Fibroblast of lung (primary cell): ENCODE results near the gene LRRK1. TPM values are rescaled to one million over a fixed set of nuclear protein-coding genes. Genes with fewer than 3 reads are reported as not detected.
A peak's percentile ranks its signal among the peaks of the same experiment; 100 is the strongest.

Experiments
- DNase-seq, 2 donors: peaks; one replicate each; pipeline versions ENCODE4 v3.0.0 to v3.0.0-alpha.2; 2010; ENCODE audit warnings: low read depth in 2 of 2
- H2AFZ ChIP-seq: 2 replicates; pipeline ENCODE4 v1.5.1; 2012; ENCODE audit warnings: low read length, control low read depth, inconsistent platforms
- H3K27ac ChIP-seq: 2 replicates; pipeline ENCODE4 v1.5.1; 2011; ENCODE audit warnings: low read length, control low read depth; ENCODE audit not compliant: insufficient read depth
- H3K27me3 ChIP-seq: 2 replicates; pipeline ENCODE4 v1.5.1; 2011; ENCODE audit warnings: mild to moderate bottlenecking, low read length; ENCODE audit not compliant: control insufficient read depth, insufficient read depth
- H3K36me3 ChIP-seq: 2 replicates; pipeline ENCODE4 v1.5.1; 2011; ENCODE audit warnings: low read length; ENCODE audit not compliant: control insufficient read depth, insufficient read depth
- H3K4me1 ChIP-seq: 2 replicates; pipeline ENCODE4 v1.5.1; 2011; ENCODE audit warnings: low read length; ENCODE audit not compliant: control insufficient read depth, insufficient read depth; ENCODE audit errors: extremely low read depth
- H3K4me2 ChIP-seq: 2 replicates; pipeline ENCODE4 v1.5.1; 2011; ENCODE audit warnings: low read length, control low read depth; ENCODE audit not compliant: insufficient read depth; ENCODE audit errors: extremely low read depth
- H3K4me3 ChIP-seq, 4 experiments: fragments of 200-600 bp in 1 of 4; sonication (generic) in 1 of 4; replicated peaks in 1 of 4; 2 replicates each; pipeline ENCODE4 v1.5.1; 2011 to 2016; ENCODE audit warnings: low read length in 4 of 4, low read depth in 3 of 4, mild to moderate bottlenecking in 3 of 4, control low read depth in 2 of 4, inconsistent platforms in 1 of 4, mixed read lengths in 1 of 4; ENCODE audit not compliant: insufficient read depth in 1 of 4; ENCODE audit errors: control extremely low read depth in 1 of 4
- H3K79me2 ChIP-seq: 2 replicates; pipeline ENCODE4 v1.5.1; 2012; ENCODE audit warnings: mild to moderate bottlenecking, low read length, inconsistent platforms; ENCODE audit not compliant: control insufficient read depth, insufficient read depth
- H3K9ac ChIP-seq: 2 replicates; pipeline ENCODE4 v1.5.1; 2011; ENCODE audit warnings: mild to moderate bottlenecking, low read length, control low read depth; ENCODE audit not compliant: insufficient read depth
- H3K9me3 ChIP-seq: 2 replicates; pipeline ENCODE4 v1.5.1; 2012; ENCODE audit warnings: low read depth, low read length; ENCODE audit not compliant: control insufficient read depth, insufficient read depth
- H4K20me1 ChIP-seq: 2 replicates; pipeline ENCODE4 v1.5.1; 2011; ENCODE audit warnings: low read length; ENCODE audit not compliant: control insufficient read depth, insufficient read depth; ENCODE audit errors: extremely low read depth
- EZH2 ChIP-seq: IDR thresholded peaks from 2 replicates; pipeline ENCODE4 v1.5.1; 2012; ENCODE audit warnings: low read length, control low read depth, mild to moderate bottlenecking; ENCODE audit errors: missing control alignments
- polyA plus RNA-seq, 2 donors: library from polyadenylated mRNA; depleted of rRNA in 1 of 2; stranded (reverse) in 1 of 2; unstranded in 1 of 2; fragments of >200 nt; gene quantifications; 2 replicates each; pipeline ENCODE4 v1.2.1, GENCODE V29; 2011 to 2012; ENCODE audit warnings: missing spikeins in 1 of 2
- total RNA-seq: library from RNA; depleted of rRNA; stranded (reverse); fragments of >200 nt; gene quantifications from 2 replicates; pipeline ENCODE4 v1.2.1, GENCODE V29; 2014
- TF ChIP-seq, protein P1 (sequence below), 2 donors: IDR thresholded peaks in 1 of 2; conservative IDR thresholded peaks in 1 of 2; 1 replicate in 1 of 2; 2 replicates in 1 of 2; pipeline ENCODE4 v1.5.1; 2011 to 2012; ENCODE audit warnings: low read length in 2 of 2, control low read depth in 1 of 2, inconsistent platforms in 1 of 2, low read depth in 1 of 2, mild to moderate bottlenecking in 1 of 2

LRRK1 gene
- total and polyA plus RNA-seq, 2 donors (not counting 1 experiment from before 2014, with no cell fraction given), result 3.8 to 12.2 TPM

DNA sequence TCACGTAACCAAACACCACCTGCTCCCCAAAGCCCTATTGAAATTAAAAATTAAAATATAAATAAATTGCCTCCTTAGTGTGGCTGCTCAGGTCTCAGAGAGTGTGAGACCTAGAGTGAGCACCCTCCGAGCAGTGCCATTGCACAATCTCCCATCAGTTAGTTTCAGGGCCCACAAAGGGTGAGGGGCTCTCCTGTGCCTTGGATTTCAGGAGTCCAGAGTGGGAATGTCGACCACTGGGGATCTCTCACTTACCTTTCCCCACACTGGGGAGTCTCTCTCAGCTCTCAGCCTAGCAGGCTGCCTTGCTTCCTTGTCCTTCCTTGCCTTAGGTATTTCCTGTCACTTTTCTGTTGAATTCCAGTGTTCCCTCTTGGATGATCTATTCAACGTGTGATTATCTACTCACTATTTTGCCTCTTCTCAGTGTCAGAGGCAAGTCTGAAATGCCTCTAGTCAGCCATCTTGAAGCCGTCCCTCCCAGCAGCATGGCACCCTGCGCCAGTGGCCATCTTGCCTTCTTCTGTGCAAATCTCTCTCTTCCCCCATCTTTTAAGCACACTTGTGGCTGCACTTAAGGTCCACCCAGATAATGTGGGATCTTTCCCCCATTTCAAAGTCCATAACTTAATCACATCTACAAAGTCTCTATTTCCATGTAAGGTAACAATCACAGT lies 119.3 kb downstream of the LRRK1 start:
- Histone ChIP-seq H3K4me3 (no peak overlapping the region), H3K9ac (no peak overlapping the region), H2AFZ (no peak overlapping the region), H3K27ac (no peak overlapping the region), H3K4me1 (no peaks in the 10 kb centered on the region), H4K20me1 (no peaks in the 10 kb centered on the region), H3K9me3 (no peaks in the 10 kb centered on the region), H3K36me3 (no peaks in the 10 kb centered on the region), H3K27me3 (no peaks in the 10 kb centered on the region), H3K79me2 (no peaks in the 10 kb centered on the region), H3K4me2 (no peak overlapping the region)
- TF ChIP-seq EZH2, result no peak
- TF ChIP-seq, protein P1, sequence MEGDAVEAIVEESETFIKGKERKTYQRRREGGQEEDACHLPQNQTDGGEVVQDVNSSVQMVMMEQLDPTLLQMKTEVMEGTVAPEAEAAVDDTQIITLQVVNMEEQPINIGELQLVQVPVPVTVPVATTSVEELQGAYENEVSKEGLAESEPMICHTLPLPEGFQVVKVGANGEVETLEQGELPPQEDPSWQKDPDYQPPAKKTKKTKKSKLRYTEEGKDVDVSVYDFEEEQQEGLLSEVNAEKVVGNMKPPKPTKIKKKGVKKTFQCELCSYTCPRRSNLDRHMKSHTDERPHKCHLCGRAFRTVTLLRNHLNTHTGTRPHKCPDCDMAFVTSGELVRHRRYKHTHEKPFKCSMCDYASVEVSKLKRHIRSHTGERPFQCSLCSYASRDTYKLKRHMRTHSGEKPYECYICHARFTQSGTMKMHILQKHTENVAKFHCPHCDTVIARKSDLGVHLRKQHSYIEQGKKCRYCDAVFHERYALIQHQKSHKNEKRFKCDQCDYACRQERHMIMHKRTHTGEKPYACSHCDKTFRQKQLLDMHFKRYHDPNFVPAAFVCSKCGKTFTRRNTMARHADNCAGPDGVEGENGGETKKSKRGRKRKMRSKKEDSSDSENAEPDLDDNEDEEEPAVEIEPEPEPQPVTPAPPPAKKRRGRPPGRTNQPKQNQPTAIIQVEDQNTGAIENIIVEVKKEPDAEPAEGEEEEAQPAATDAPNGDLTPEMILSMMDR (conservative IDR thresholded peaks at IDR 0.05 in 1 of 2, IDR thresholded peaks at IDR 0.05 in 1 of 2; ENCODE audit: low read depth in 1 of 2, low read length in 2 of 2), result no peak
- no peak for DNase-seq

- TF ChIP-seq EZH2, result no peak
- TF ChIP-seq, protein P1 (conservative IDR thresholded peaks at IDR 0.05 in 1 of 2, IDR thresholded peaks at IDR 0.05 in 1 of 2; ENCODE audit: low read depth in 1 of 2, low read length in 2 of 2), result no peak
- no peaks in the 10 kb centered on the region for H3K4me1 ChIP-seq
- H3K36me3 ChIP-seq, result no peaks in the 10 kb centered on the region
- no peaks in the 10 kb centered on the region for H3K79me2 ChIP-seq
- no peak overlapping the region for H3K9ac ChIP-seq
- H3K4me3 ChIP-seq, result no peak overlapping the region
- peak; percentile 64 to 90 for DNase-seq
- H3K27ac ChIP-seq, result no peak overlapping the region
- no peak overlapping the region for H2AFZ ChIP-seq
- H3K27me3 ChIP-seq, result no peaks in the 10 kb centered on the region
- H4K20me1 ChIP-seq, result no peaks in the 10 kb centered on the region
- H3K9me3 ChIP-seq, result no peaks in the 10 kb centered on the region
- no peak overlapping the region for H3K4me2 ChIP-seq
Measured at GRCh38 chr15:101039461-101039860, 120.3 kb downstream of the LRRK1 start.

DNA sequence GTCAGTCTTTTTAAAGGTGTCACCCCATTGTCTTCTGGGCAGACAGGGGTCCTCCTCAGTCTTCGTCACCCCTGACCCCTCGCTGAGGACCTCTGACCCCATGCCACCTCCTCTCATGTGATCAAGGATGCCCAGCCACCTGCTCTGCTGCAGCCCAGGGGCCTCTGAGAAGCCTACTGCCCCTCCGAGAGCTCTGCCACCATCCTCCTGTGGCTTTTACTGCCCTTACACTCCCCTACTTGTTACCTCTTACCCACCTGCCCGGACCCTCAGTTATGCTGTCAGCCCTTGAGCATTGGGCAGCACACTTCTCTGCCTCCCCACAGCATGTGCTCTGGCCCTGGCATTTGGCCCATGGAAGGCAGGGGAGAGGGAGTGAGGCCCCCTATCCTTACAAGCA lies 123.2 kb downstream of the LRRK1 start:
- Histone ChIP-seq H3K4me3 (no peak overlapping the region), H3K27me3 (no peaks in the 10 kb centered on the region), H3K27ac (no peak overlapping the region), H3K9me3 (no peaks in the 10 kb centered on the region), H3K9ac (no peak overlapping the region), H4K20me1 (no peaks in the 10 kb centered on the region), H3K4me1 (peaks cover 4% of the 10 kb centered on the region), H3K4me2 (no peak overlapping the region), H3K79me2 (no peaks in the 10 kb centered on the region), H3K36me3 (no peaks in the 10 kb centered on the region), H2AFZ (no peak overlapping the region)
- no peak for TF ChIP-seq EZH2
- DNase-seq, result no peak
